K562 (cell line): Measurements from ENCODE around the gene TBXA2R. TPM values are rescaled to one million over a fixed set of nuclear protein-coding genes. Genes with fewer than 3 reads are reported as not detected.

Experiments
- ARHGAP35 ChIP-seq: fragments of 450-650 bp; IDR thresholded peaks from 2 replicates; pipeline ENCODE4 v1.6.1; 2018; ENCODE audit not compliant: partially characterized antibody
- BRD9 ChIP-seq: fragments of 450-650 bp; IDR thresholded peaks from 2 replicates; pipeline ENCODE4 v1.6.1; 2018; ENCODE audit warnings: low read depth; ENCODE audit not compliant: partially characterized antibody
- CC2D1A ChIP-seq: fragments of 450-650 bp; IDR thresholded peaks from 2 replicates; pipeline ENCODE4 v1.6.1; 2017; ENCODE audit warnings: mild to moderate bottlenecking
- CCNT2 ChIP-seq: IDR thresholded peaks from 2 replicates; pipeline ENCODE4 v1.6.1; 2011; ENCODE audit warnings: borderline replicate concordance, low read depth, mild to moderate bottlenecking, moderate library complexity, mixed read lengths, low read length; ENCODE audit not compliant: insufficient read length; ENCODE audit errors: extremely low read depth
- HNRNPUL1 ChIP-seq: fragments of 200-400 bp; formaldehyde crosslinking; IDR thresholded peaks from 2 replicates; pipeline ENCODE4 v1.6.1; 2017; ENCODE audit warnings: low read length
- JUN ChIP-seq, 2 experiments: sonication (generic) in 1 of 2; formaldehyde crosslinking in 1 of 2; IDR thresholded peaks; 2 replicates each; pipeline versions ENCODE4 v1.6.1 to v1.8.0; 2012 to 2022; ENCODE audit warnings: borderline replicate concordance in 2 of 2, mild to moderate bottlenecking in 2 of 2, improper control_type of control experiment in 1 of 2, low read depth in 1 of 2, low read length in 1 of 2, missing genetic modification reagents in 1 of 2
- NCOA6 ChIP-seq: fragments of 450-650 bp; IDR thresholded peaks from 2 replicates; pipeline ENCODE4 v1.6.1; 2017; ENCODE audit warnings: mild to moderate bottlenecking
- NFIC ChIP-seq: fragments of 450-650 bp; IDR thresholded peaks from 2 replicates; pipeline ENCODE4 v1.6.1; 2017; ENCODE audit warnings: mild to moderate bottlenecking, inconsistent platforms
- PURB ChIP-seq: sonication (generic); formaldehyde crosslinking; IDR thresholded peaks from 2 replicates; pipeline ENCODE4 v1.9.0; 2021; ENCODE audit warnings: low read depth, mild to moderate bottlenecking, missing genetic modification reagents
- RBM14 ChIP-seq: fragments of 200-400 bp; formaldehyde crosslinking; IDR thresholded peaks from 2 replicates; pipeline ENCODE4 v1.6.1; 2018; ENCODE audit warnings: low read depth, mild to moderate bottlenecking, low read length, moderate library complexity, borderline replicate concordance; ENCODE audit not compliant: insufficient read depth
- UBTF ChIP-seq, 2 experiments: IDR thresholded peaks; 2 replicates each; pipeline ENCODE4 v1.6.1; 2012; ENCODE audit warnings: improper control_type of control experiment in 2 of 2, low read depth in 2 of 2, low read length in 2 of 2, borderline replicate concordance in 1 of 2
- polyA plus RNA-seq, 8 experiments: library from polyadenylated mRNA; depleted of rRNA in 4 of 8; stranded (reverse) in 5 of 8; unstranded in 3 of 8; fragments of >200 nt; fragmentation: Nextera tagmentation in 2 of 8; fragmentation: Illumina TruSeq in 1 of 8; extraction: Ambion mirVana in 2 of 8; extraction: Trizol in 1 of 8; gene quantifications; 2 replicates each; pipeline versions ENCODE4 v1.2.1 to v1.2.3, GENCODE V29; 2011 to 2014; ENCODE audit warnings: inconsistent platforms in 1 of 8, missing spikeins in 1 of 8
- total RNA-seq, 7 experiments: library from RNA; depleted of rRNA in 6 of 7; stranded (reverse); fragments of >200 nt in 6 of 7; fragmentation: Illumina TruSeq in 2 of 7; extraction: Trizol in 2 of 7; gene quantifications; 2 replicates each; pipeline versions ENCODE4 v1.2.1 to v1.2.3, GENCODE V29; 2011 to 2021; ENCODE audit warnings: low replicate concordance in 1 of 7
- TF ChIP-seq, protein P1 (sequence below): fragments of 250-450 bp; sonication (Bioruptor Pico); IDR thresholded peaks from 2 replicates; pipeline ENCODE4 v1.8.0; 2021; ENCODE audit warnings: moderate library complexity, mild to moderate bottlenecking, inconsistent platforms
- TF ChIP-seq, protein P2 (sequence below): fragments of 450-650 bp; IDR thresholded peaks from 2 replicates; pipeline ENCODE4 v1.6.1; 2016; ENCODE audit warnings: antibody characterized with exemption
- TF ChIP-seq, protein P3 (sequence below), 2 experiments: fragments of 450-650 bp; formaldehyde crosslinking in 1 of 2; IDR thresholded peaks; 2 replicates each; pipeline versions ENCODE4 v1.4.0 to v1.6.1; 2014 to 2020; ENCODE audit warnings: mild to moderate bottlenecking in 2 of 2, borderline replicate concordance in 1 of 2, low read depth in 1 of 2

TBXA2R gene
- total and polyA plus RNA-seq, 9 of the 15 experiments (the other 6 are each of a cell fraction or from before 2014, with no cell fraction given): 1.5 to 24.0 (median 2.8) TPM

- TF ChIP-seq UBTF (IDR thresholded peaks at IDR 0.05; ENCODE audit: borderline replicate concordance in 1 of 2, low read depth in 2 of 2, low read length in 2 of 2) (0 out of 4 replicates have a peak, but pooled peaks of 1 of the 2 experiments have one; percentile 19), NFIC (0 out of 2 replicates have a peak, but pooled peaks have one; percentile 28), NCOA6 (no peak), ARHGAP35 (peak; percentile 29), HNRNPUL1 (no peak), CCNT2 (peak; percentile 23), JUN (IDR thresholded peaks at IDR 0.05; ENCODE audit: borderline replicate concordance, low read depth, low read length) (no peak), JUN (CRISPR knock-in tag; IDR thresholded peaks at IDR 0.05; ENCODE audit: borderline replicate concordance) (no peak), BRD9 (no peak), PURB (CRISPR knock-in tag) (no peak), CC2D1A (no peak), RBM14 (0 out of 2 replicates have a peak, but pooled peaks have one; percentile 47)
- TF ChIP-seq, protein P1, sequence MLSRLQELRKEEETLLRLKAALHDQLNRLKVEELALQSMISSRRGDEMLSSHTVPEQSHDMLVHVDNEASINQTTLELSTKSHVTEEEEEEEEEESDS (CRISPR knock-in tag): no peak
- TF ChIP-seq, protein P2, sequence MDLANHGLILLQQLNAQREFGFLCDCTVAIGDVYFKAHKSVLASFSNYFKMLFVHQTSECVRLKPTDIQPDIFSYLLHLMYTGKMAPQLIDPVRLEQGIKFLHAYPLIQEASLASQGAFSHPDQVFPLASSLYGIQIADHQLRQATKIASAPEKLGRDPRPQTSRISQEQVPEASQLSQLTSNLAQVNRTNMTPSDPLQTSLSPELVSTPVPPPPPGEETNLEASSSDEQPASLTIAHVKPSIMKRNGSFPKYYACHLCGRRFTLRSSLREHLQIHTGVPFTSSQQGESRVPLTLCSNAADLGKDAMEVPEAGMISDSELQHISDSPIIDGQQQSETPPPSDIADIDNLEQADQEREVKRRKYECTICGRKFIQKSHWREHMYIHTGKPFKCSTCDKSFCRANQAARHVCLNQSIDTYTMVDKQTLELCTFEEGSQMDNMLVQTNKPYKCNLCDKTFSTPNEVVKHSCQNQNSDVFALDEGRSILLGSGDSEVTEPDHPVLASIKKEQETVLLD: peak; percentile 52; the same call in 1 of the 2 replicates
- TF ChIP-seq, protein P3, sequence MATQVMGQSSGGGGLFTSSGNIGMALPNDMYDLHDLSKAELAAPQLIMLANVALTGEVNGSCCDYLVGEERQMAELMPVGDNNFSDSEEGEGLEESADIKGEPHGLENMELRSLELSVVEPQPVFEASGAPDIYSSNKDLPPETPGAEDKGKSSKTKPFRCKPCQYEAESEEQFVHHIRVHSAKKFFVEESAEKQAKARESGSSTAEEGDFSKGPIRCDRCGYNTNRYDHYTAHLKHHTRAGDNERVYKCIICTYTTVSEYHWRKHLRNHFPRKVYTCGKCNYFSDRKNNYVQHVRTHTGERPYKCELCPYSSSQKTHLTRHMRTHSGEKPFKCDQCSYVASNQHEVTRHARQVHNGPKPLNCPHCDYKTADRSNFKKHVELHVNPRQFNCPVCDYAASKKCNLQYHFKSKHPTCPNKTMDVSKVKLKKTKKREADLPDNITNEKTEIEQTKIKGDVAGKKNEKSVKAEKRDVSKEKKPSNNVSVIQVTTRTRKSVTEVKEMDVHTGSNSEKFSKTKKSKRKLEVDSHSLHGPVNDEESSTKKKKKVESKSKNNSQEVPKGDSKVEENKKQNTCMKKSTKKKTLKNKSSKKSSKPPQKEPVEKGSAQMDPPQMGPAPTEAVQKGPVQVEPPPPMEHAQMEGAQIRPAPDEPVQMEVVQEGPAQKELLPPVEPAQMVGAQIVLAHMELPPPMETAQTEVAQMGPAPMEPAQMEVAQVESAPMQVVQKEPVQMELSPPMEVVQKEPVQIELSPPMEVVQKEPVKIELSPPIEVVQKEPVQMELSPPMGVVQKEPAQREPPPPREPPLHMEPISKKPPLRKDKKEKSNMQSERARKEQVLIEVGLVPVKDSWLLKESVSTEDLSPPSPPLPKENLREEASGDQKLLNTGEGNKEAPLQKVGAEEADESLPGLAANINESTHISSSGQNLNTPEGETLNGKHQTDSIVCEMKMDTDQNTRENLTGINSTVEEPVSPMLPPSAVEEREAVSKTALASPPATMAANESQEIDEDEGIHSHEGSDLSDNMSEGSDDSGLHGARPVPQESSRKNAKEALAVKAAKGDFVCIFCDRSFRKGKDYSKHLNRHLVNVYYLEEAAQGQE (IDR thresholded peaks at IDR 0.05; ENCODE audit: borderline replicate concordance): no peak
- TF ChIP-seq, protein P3 (CRISPR knock-in tag; IDR thresholded peaks at IDR 0.05; ENCODE audit: low read depth): no peak
These were observed 33.4 kb downstream of the TBXA2R start (continued) for GRCh38 chr19:3573162-3573857.
